ENCODE measurements around the gene ADD1. TPM values are rescaled to one million over a fixed set of nuclear protein-coding genes. Genes with fewer than 3 reads are reported as not detected.

ADD1 gene
- total and polyA plus RNA-seq, 4 donors = 62.2 to 142 (median 83.4) TPM

GRCh38 chr4:2807571-2807970 is 36.1 kb upstream of the ADD1 start:
- Histone ChIP-seq H3K9me3 (ENCODE audit: control insufficient read depth in 4 of 4, low read length in 3 of 4) (no peaks in the 10 kb centered on the region), H3K9ac (ENCODE audit: low read depth in 1 of 2, low read length in 2 of 2) (no peak overlapping the region), H3K4me3 (ENCODE audit: low read depth in 1 of 3, low read length in 3 of 3) (no peak overlapping the region), H3K27me3 (ENCODE audit: control insufficient read depth in 4 of 4, insufficient read depth in 4 of 4, low read length in 3 of 4) (no peaks in the 10 kb centered on the region), H3K27ac (ENCODE audit: low read depth in 1 of 2, low read length in 2 of 2) (no peak overlapping the region), H3K4me1 (ENCODE audit: control insufficient read depth in 4 of 4, insufficient read depth in 4 of 4, low read length in 3 of 4) (peaks cover 13 to 85% (median 61%) of the 10 kb centered on the region in 4 donors), H3K36me3 (ENCODE audit: control insufficient read depth in 4 of 4, insufficient read depth in 3 of 4, low read depth in 1 of 4, low read length in 3 of 4) (peaks cover 0 to 7% (median 3%) of the 10 kb centered on the region in 4 donors)
- DNase-seq (ENCODE audit: low spot score) = no peak
- no peak for TF ChIP-seq HNF4G (IDR thresholded peaks at IDR 0.05)
- TF ChIP-seq MAX (IDR thresholded peaks at IDR 0.05) = no peak
- TF ChIP-seq EGR1 (IDR thresholded peaks at IDR 0.05; ENCODE audit: low read depth in 2 of 2) = no peak
- no peak for TF ChIP-seq RXRA (IDR thresholded peaks at IDR 0.05)
- no peak for TF ChIP-seq CTCF (IDR thresholded peaks at IDR 0.05; ENCODE audit: low read depth, low read length, missing input control)
- TF ChIP-seq GABPA (IDR thresholded peaks at IDR 0.05 in 1 of 2, conservative IDR thresholded peaks at IDR 0.05 in 1 of 2) = no peak
- no peak for TF ChIP-seq TAF1 (conservative IDR thresholded peaks at IDR 0.05)
- TF ChIP-seq JUND (IDR thresholded peaks at IDR 0.05) = no peak
- TF ChIP-seq YY1 (IDR thresholded peaks at IDR 0.05) = no peak
- TF ChIP-seq FOXA2 (IDR thresholded peaks at IDR 0.05) = no peak
- WGBS = 91% methylated on average over 13 of the region's 13 CpGs

GRCh38 chr4:2808001-2808400 is 35.6 kb upstream of the ADD1 start:
- H3K27ac ChIP-seq (ENCODE audit: low read depth in 1 of 2, low read length in 2 of 2) = no peak overlapping the region
- peaks cover 16 to 82% (median 60%) of the 10 kb centered on the region in 4 donors for H3K4me1 ChIP-seq (ENCODE audit: control insufficient read depth in 4 of 4, insufficient read depth in 4 of 4, low read length in 3 of 4)
- DNase-seq (ENCODE audit: low spot score) = no peak
- TF ChIP-seq GABPA (IDR thresholded peaks at IDR 0.05 in 1 of 2, conservative IDR thresholded peaks at IDR 0.05 in 1 of 2) (no peak), ATF3 (IDR thresholded peaks at IDR 0.05) (no peak), ZBTB33 (IDR thresholded peaks at IDR 0.05) (no peak), FOXA1 (IDR thresholded peaks at IDR 0.05) (no peak), HNF4G (IDR thresholded peaks at IDR 0.05) (no peak), NR2F2 (IDR thresholded peaks at IDR 0.05) (no peak), TAF1 (conservative IDR thresholded peaks at IDR 0.05) (no peak), MAX (IDR thresholded peaks at IDR 0.05) (no peak), RXRA (IDR thresholded peaks at IDR 0.05) (no peak), YY1 (IDR thresholded peaks at IDR 0.05) (no peak), CTCF (IDR thresholded peaks at IDR 0.05; ENCODE audit: low read depth, low read length, missing input control) (no peak)
- H3K36me3 ChIP-seq (ENCODE audit: control insufficient read depth in 4 of 4, insufficient read depth in 3 of 4, low read depth in 1 of 4, low read length in 3 of 4) = peaks cover 0 to 7% (median 3%) of the 10 kb centered on the region in 4 donors
- no peak overlapping the region for H3K4me3 ChIP-seq (ENCODE audit: low read depth in 1 of 3, low read length in 3 of 3)
- no peaks in the 10 kb centered on the region for H3K27me3 ChIP-seq (ENCODE audit: control insufficient read depth in 4 of 4, insufficient read depth in 4 of 4, low read length in 3 of 4)
- WGBS = 95% methylated on average over 7 of the region's 7 CpGs
- H3K9me3 ChIP-seq (ENCODE audit: control insufficient read depth in 4 of 4, low read length in 3 of 4) = no peaks in the 10 kb centered on the region
- H3K9ac ChIP-seq (ENCODE audit: low read depth in 1 of 2, low read length in 2 of 2) = no peak overlapping the region
